ENCODE data around the gene IL18. TPM values are rescaled to one million over a fixed set of nuclear protein-coding genes. Genes with fewer than 3 reads are reported as not detected.

The IL18 gene
- total RNA-seq, 1 donor from 2014 or later = 0.31 TPM

DNA sequence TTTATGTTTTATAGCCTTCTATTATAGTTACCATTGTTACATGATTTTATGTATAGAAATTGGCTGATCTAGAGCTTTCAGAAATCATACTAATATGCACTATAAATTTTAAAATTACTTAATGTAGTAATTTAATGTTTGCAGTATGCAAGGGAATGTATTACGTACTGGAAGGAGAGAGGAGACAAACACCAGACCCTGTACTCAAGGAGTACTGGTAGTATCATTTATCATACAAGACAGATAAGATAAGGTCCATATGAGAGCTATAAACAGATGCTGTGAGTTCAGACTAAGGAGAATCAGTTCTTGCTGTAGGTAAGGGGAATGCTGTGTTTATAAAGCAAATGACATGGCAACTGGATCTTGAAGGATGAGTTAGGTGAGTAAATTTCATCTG, 12.2 kb upstream of the IL18 start:
- Mint-ChIP-seq H3K4me1 (peaks cover 52% of the 10 kb centered on the region), H3K27me3 (ENCODE audit: low read depth) (no peaks in the 10 kb centered on the region), H3K27ac (peak overlapping the region; percentile 98), H3K9me3 (peaks cover 3% of the 10 kb centered on the region), H3K36me3 (peaks cover 8% of the 10 kb centered on the region), H3K4me3 (peak overlapping the region; percentile 75)
- DNase-seq (ENCODE audit: low spot score in 2 of 2, unreplicated experiment in 2 of 2) = no peak
- TF ChIP-seq, protein P1, sequence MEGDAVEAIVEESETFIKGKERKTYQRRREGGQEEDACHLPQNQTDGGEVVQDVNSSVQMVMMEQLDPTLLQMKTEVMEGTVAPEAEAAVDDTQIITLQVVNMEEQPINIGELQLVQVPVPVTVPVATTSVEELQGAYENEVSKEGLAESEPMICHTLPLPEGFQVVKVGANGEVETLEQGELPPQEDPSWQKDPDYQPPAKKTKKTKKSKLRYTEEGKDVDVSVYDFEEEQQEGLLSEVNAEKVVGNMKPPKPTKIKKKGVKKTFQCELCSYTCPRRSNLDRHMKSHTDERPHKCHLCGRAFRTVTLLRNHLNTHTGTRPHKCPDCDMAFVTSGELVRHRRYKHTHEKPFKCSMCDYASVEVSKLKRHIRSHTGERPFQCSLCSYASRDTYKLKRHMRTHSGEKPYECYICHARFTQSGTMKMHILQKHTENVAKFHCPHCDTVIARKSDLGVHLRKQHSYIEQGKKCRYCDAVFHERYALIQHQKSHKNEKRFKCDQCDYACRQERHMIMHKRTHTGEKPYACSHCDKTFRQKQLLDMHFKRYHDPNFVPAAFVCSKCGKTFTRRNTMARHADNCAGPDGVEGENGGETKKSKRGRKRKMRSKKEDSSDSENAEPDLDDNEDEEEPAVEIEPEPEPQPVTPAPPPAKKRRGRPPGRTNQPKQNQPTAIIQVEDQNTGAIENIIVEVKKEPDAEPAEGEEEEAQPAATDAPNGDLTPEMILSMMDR (IDR thresholded peaks at IDR 0.05; ENCODE audit: unreplicated experiment) = no peak

DNA sequence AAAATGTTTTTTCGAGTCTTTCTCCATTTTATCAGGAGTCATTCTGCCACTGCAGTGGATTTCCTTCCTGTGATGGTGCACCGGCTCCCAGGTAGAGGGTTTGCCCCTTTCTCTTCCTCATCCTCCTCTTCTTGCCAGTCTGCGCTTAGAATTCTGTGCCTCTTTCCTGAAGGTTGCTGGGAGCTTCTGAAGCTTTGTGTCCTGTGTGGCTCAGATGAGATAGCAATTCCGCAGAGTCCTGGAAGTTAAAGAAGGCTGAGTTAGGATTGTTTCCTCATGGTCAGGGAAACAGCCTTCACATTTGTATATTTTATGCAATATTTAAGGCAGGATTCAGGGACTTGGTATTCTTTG, 11.7 kb upstream of the IL18 start:
- Mint-ChIP-seq H3K4me1 (peaks cover 52% of the 10 kb centered on the region), H3K27me3 (ENCODE audit: low read depth) (no peaks in the 10 kb centered on the region), H3K36me3 (peaks cover 5% of the 10 kb centered on the region), H3K4me3 (peak overlapping the region; percentile 75), H3K27ac (peak overlapping the region; percentile 98), H3K9me3 (no peaks in the 10 kb centered on the region)
- TF ChIP-seq, protein P1 (IDR thresholded peaks at IDR 0.05; ENCODE audit: unreplicated experiment) = no peak
- no peak for DNase-seq (ENCODE audit: low spot score in 2 of 2, unreplicated experiment in 2 of 2)

DNA sequence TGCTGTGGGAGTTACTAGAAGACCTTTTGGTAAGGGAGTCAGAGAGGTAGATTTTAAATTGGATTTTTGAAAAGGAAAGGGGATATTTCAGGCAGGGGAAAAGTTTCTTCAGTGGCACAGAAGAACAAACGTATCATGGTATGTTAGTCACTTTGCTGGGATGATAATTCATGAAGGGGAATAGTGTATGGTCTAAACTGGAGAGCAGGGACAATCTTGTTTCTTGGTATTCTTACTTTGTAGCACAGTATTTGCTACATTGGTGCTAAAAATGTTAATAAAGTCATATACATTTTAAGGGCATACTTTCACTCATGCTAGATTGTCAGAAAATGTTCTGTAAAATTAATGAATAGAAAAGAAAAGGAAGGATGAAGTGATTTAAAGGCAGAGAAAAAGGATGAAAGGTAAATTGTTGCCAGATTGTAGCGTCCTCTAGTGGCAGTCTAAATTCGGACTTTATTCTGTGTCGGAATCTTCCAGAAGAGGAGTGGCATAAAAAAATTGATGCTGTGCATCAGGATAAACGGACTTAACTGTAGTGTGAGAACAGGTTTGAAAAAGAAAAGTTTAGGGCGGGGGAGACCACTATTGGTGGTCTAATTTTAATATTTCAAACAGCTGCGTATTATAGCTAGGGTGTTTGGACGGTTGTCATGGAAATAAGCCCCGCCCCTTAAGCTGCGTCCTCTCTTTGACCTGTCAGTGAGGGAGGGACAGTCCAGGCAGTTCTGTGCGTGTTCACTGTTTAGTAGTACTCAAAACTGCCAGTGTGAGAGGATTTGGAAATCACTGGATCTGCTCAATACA, 11.1 kb upstream of the IL18 start, which contains the start of gene BCO2:
TSS of gene BCO2 (plus strand) at position 724 of the 810 bp plus-strand sequence. CDS start 90 bp downstream, outside the sequence.
- Mint-ChIP-seq H3K9me3 (no peaks in the 10 kb centered on the region), H3K27me3 (ENCODE audit: low read depth) (no peaks in the 10 kb centered on the region)

DNA sequence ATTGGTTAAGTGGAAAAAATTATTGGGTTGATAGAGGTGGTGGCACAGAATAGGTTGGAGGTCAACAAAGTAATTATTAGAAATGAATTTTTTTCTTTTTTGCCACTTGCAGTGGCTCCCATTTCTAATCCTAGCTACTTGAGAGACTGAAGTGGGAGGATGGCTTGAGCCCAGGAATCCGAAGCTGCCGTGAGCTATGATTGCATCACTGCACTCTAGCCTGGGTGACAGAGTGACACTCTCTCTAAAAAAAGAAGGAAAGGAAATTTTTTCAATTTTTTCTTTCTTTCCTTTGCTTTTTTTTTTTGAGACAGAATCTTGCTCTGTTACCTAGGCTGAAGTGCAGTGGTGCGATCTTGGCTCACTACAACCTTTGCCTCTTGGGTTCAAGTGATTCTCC, 9.3 kb upstream of the IL18 start:
- H3K27ac Mint-ChIP-seq = no peak overlapping the region
- H3K27me3 Mint-ChIP-seq (ENCODE audit: low read depth) = no peaks in the 10 kb centered on the region
- H3K9me3 Mint-ChIP-seq = no peaks in the 10 kb centered on the region
- no peaks in the 10 kb centered on the region for H3K36me3 Mint-ChIP-seq
- peaks cover 35% of the 10 kb centered on the region for H3K4me1 Mint-ChIP-seq
- no peak for DNase-seq (ENCODE audit: low spot score in 2 of 2, unreplicated experiment in 2 of 2)
- TF ChIP-seq, protein P1 (IDR thresholded peaks at IDR 0.05; ENCODE audit: unreplicated experiment) = no peak
- H3K4me3 Mint-ChIP-seq = no peak overlapping the region

More for the DNA sequence above, 11.1 kb upstream of the IL18 start, which contains the start of gene BCO2:
- TF ChIP-seq, protein P1 (IDR thresholded peaks at IDR 0.05; ENCODE audit: unreplicated experiment) = peak; percentile 73
- Mint-ChIP-seq H3K4me1 (peaks cover 51% of the 10 kb centered on the region), H3K27ac (peak within 1 kb of the TSS; percentile 98), H3K4me3 (peak within 1 kb of the TSS; percentile 75), H3K36me3 (peaks cover under 1% of the 10 kb centered on the region)
- DNase-seq (ENCODE audit: low spot score in 2 of 2, unreplicated experiment in 2 of 2) = peak; percentile 70 to 86

DNA sequence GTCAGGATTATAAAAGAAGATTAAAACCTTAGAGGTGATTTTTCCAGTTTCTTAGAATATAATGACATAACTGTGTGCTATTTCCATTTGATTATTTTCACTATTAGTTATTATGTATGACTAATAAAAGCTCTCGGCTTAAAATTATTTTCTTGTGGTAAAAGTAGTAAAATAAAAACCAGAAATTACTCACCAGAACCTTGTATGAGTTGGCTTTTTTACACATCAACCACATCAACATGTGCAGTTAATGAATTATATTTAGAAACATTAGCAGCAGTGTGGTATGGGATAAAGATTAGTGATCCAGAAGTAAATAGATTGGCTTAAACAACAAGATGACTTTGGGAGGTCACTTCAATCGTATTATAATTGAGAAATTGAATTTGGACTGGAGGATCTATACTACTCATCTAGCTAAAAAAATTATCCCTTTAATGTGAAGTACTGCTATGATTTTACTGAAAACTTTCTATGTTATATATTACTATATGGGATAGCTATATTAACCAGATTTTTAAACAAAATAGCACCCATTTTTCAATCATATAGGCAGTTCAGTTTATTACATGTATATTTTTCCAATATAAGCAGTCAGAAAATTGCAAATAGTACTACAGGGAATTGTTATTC, 8.6 kb upstream of the IL18 start:
- Mint-ChIP-seq H3K27me3 (ENCODE audit: low read depth) (no peaks in the 10 kb centered on the region), H3K36me3 (no peaks in the 10 kb centered on the region), H3K4me3 (no peak overlapping the region), H3K4me1 (peaks cover 28% of the 10 kb centered on the region), H3K27ac (no peak overlapping the region), H3K9me3 (no peaks in the 10 kb centered on the region)
- DNase-seq (ENCODE audit: low spot score in 2 of 2, unreplicated experiment in 2 of 2) = no peak
- TF ChIP-seq, protein P1 (IDR thresholded peaks at IDR 0.05; ENCODE audit: unreplicated experiment) = no peak
